Left lobe of liver (tissue), 2 donors: ENCODE data around the gene ACTR2. TPM values are rescaled to one million over a fixed set of nuclear protein-coding genes. Genes with fewer than 3 reads are reported as not detected.

Experiments
- ATAC-seq: fragments of 200-7000 bp; cut with Tn5 transposase; one replicate; pipeline ENCODE4 v1.9.1; 2020; ENCODE audit warnings: mild to moderate bottlenecking, moderate library complexity
- DNase-seq: peaks from one replicate; pipeline ENCODE4 v3.0.0-alpha.2; 2020; ENCODE audit warnings: low spot score
- total RNA-seq: library from RNA; stranded (reverse); gene quantifications from one replicate; pipeline ENCODE4 v1.2.1, GENCODE V29; 2021
- donor health status: DM: no; HTN: no; CAD: no; lungs with moderate emphysema.
- donor health status: DM: no; HTN: yes; CAD: no.

Gene ACTR2
- total RNA-seq, 1 donor from 2014 or later, result 63.8 TPM

DNA sequence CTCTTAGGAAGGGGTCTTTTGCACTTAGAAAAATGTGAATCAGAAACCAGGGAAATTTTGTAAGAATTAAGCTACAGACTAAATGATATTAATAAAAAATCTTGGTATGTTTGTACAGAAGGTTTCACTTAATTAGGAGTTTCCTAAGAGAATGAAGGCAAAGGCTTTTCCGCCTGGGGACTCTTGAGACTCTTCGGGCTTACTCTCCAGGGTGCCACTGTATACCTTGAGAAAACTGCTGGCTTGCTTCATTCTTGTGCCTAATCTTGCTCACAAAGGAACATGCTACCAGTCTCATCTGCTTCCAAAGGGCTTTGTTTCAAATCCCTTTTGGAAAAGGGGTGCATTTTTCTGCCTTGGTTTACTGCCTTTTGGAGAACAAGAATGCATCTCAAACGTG lies 49.5 kb downstream of the ACTR2 start:
- ATAC-seq (no peak), DNase-seq (no peak)

GRCh38 chr2:65277791-65278483 lies 50.3 kb downstream of the ACTR2 start:
- no peak for DNase-seq
- peak; percentile 21 for ATAC-seq

DNA sequence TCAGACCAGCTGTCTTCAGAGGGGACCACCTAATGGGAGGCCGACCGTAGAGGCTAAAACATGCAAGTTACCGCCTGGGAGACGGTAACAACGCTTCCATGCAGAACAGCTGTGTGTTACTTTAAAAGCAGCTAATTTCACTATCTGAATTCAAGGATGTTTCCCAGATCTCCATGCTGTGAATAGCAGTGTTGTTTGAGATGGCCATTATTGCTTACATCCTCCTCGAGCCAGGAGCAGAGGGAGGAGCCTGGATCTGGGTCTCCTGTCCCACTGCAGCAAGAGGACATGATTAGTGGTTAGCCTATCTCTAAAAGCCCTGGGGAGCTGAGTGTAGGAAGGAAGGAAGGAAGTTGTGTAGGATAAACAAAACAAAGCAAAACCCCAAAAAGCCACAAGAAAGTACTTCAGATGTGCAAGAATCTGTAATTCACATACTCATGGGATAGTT lies 50.9 kb downstream of the ACTR2 start:
- DNase-seq, result no peak
- peak; percentile 61 for ATAC-seq

DNA sequence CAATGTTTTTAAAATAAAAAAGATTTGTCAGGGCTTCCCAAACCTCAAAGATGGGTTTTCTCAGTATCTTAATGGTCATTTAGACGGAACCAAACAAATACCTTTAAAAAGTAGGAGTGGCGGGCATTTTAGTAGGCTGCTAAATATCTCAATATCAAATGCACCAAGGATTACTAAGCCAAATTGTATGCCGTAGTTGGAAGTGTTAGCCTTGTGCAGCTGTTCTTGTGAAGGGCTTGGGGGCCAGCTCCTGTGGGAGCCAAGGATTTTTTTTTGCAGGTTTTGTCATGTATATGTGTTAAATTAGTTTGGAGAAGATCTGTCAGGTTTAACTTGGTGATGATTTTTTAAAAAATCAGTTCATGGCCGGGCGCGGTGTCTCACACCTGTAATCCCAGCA lies 52.1 kb downstream of the ACTR2 start:
- ATAC-seq (no peak), DNase-seq (no peak)

DNA sequence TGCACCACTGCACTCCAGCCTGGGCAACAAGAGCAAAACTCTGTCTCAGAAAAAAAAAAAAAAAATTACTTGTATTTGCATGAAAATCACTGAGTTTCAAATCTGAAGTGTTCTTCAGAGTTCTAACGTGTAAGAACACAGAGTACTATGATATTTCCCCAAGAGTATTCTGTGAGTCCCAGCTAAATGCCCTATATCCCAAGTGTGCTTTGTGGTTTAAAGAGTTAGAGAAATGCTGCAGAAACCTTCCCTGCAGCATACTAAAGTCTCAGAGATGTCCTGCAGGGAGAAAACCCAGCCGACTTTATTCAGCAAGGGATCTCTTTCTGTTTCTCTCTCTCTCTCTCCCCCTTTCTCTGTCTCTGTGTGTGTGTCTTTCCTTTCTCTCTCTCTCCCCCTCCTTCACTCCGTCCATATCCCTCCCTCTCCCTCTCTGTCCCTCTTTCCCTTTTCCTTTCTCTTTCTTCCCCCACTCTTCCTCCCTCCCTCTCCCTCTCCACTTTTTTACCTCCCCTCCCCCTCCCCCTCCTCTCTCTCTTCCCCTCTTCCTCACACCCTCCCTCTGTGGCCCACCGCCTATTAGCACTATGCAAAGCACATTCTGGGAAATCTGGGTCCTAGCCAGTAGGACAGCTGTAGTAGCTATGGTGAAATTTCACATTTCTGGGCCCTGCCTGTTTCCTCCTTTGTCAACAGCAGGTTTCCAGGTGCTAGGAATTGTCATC lies 54.2 kb downstream of the ACTR2 start:
- ATAC-seq (peak; percentile 17), DNase-seq (no peak)

GRCh38 chr2:65282477-65283053 lies 54.9 kb downstream of the ACTR2 start:
- no peak for ATAC-seq
- no peak for DNase-seq

DNA sequence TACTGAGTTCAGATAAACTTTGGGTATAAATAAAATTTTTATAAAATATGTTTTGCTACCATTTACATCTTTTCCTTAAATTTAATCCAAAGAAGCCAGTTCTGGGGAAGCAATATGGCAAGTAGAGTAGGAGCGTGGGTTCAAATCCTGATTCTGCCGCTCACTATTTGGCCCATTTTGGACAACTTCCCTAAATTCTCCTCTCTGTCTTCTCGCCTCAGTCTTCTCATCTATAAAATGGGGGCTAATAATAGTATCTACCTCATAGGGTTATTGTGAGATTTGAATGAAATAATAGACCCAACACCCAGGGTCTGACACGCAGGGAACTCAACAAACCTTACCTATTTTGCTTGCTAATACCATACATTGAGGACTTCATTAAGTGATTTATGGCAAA lies 59.7 kb downstream of the ACTR2 start:
- ATAC-seq, result no peak
- DNase-seq, result no peak

DNA sequence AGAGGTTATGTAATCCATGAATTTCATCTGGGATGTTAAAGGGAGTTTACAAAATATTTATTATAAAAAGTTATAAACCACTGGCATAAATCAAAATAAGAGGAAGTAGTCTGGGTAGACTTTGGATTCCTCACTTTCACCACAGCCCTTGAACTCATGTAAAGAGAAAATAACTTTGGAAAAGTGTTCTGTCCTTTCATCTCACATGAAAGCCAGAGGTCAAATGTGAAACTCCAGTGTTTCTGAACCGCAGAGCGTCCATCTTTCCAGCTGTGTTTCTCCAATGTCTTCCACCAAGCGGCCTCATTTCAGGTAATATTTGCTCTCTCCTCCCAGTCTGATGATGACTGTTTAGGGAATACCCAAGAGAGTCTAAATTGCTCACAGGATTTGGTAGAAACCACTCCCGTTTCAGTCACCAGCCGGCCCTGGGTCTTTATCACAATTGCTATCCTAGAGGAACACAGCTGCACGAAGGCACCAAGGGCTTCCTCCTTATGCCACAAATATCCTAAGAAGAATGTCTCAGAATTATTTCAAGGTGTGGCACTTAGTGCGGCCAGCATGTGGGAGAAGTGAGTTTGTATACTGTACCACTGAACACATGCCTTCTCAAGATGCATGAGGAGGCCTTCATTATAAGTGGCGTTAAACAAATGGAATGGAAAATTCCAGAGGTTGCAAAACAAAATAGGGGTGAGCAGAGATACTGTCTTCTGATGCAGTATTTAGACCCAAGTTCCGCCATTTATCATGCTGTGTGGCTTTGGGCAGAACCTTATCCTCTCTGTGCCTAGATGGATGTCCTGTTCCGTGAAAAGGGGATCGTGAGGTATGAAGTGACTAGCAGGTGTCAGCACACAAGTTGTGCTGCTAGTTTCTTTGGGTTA lies 63.8 kb downstream of the ACTR2 start:
- ATAC-seq (no peak), DNase-seq (no peak)

DNA sequence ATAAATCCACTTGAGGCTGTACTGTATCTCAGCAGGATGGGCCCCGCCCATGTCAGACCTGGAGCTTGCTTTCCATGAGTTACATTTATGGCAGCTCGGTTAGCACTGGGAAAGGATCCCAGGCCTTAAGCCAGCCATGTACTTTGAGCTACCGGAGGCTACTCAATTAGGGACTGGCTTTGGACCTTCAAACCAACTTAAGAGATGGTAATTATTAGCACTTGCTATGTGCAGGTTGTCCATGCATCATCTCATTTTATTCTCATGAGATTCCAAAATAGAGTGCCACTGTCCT lies 64.4 kb downstream of the ACTR2 start:
- DNase-seq, result no peak
- ATAC-seq, result no peak

- DNase-seq, result no peak
- no peak for ATAC-seq
Measured at GRCh38 chr2:65292461-65293011, 64.9 kb downstream of the ACTR2 start.

- no peak for DNase-seq
- no peak for ATAC-seq
Measured at GRCh38 chr2:65293376-65293775, 65.7 kb downstream of the ACTR2 start.

- no peak for DNase-seq
- ATAC-seq, result no peak
Measured at GRCh38 chr2:65294136-65294535, 66.5 kb downstream of the ACTR2 start.

DNA sequence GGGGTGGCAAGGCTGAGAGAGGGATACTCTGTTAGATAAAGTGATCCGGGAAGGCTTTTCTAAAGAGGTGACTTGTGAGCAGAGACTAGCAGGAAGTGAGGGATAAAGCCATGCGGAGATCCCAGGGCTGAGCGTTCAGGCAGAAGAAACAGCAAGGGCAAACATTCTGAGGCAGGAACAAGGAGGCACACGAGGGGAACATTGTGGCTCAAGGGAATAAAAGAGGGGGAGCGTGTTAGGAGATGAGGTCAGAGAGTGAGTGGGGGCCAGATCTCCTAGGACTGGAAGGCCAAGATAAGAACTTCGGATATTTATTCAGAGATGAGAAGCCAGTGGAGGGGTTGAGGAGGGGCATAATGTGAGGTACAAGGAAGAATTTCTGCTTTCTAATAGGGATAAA lies 67.1 kb downstream of the ACTR2 start:
- ATAC-seq (no peak), DNase-seq (no peak)

DNA sequence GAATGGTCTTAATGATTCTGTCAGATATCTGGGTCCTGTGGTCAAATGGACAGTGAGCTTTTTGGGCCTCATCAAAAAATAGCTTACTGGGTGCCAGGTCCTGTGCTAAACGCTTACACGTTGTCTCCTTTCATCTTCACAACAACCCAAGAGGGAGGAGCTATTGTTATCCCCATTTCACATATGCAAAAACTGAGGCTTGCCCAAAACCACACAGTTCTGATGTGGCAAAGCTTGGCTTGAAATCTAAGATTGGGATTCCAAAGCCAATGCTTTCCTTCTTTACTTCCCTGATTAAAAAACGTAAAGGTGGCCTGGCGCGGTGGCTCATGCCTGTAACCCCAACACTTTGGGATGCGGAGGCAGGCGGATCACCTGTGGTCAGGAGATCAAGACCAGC lies 69.3 kb downstream of the ACTR2 start:
- ATAC-seq, result no peak
- no peak for DNase-seq

DNA sequence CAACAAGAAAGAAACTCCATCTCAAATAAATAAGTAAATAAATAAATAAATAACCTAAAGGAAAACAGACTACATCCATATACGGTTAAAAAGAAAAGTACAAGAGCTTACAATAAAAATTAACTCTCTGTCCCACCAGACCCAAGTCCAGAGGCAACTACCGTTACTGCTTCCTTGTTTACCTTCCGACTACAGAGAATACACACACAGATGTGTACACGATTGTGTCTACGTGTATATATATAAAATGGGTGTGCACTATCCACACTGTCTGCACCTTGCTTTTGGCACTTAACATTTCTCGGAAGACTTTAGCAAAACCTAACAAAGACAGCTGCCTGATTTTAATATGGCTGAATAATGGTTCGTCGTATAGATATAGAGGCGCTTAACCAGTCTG lies 69.9 kb downstream of the ACTR2 start:
- ATAC-seq, result no peak
- no peak for DNase-seq

DNA sequence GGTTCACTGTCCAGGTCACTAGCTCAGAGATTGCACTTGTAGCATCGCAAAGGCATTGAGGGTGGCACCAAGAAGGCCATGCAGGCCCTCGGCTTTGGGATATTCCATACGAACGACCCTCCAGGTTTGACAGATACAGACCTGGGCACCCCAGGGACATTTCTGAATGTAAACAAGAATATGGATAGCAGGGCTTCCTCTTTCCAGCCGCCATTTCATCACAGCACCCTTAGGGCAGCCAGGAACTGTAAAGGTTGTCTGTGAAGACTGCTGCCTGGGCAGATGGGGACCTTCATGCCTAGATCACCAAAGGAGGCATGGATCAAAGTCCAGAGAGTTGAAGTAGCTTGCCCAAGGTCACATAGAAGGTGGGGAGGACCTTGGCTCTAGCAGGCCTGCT lies 70.5 kb downstream of the ACTR2 start:
- no peak for DNase-seq
- ATAC-seq, result no peak

DNA sequence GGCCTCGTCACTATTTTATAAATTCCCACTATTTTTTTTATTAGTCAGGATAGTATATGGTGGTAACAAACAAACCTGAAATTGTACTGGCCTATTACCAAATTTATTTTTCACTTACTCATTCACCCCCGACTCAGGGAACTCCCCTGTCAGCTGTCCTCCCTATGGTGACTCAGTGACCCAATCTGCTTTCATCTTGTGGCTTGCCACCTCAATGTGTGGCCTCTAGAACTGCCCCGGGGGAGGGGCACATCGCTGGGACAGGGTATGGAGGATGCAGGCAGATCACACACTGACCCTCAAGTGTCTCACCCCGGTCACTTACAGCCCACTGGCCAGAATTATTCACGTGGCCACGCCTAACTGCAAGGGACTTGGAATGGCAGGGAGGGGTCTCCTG lies 71.6 kb downstream of the ACTR2 start:
- DNase-seq (no peak), ATAC-seq (no peak)

- no peak for ATAC-seq
- DNase-seq, result no peak
Measured at GRCh38 chr2:65300134-65300760, 72.6 kb downstream of the ACTR2 start.

DNA sequence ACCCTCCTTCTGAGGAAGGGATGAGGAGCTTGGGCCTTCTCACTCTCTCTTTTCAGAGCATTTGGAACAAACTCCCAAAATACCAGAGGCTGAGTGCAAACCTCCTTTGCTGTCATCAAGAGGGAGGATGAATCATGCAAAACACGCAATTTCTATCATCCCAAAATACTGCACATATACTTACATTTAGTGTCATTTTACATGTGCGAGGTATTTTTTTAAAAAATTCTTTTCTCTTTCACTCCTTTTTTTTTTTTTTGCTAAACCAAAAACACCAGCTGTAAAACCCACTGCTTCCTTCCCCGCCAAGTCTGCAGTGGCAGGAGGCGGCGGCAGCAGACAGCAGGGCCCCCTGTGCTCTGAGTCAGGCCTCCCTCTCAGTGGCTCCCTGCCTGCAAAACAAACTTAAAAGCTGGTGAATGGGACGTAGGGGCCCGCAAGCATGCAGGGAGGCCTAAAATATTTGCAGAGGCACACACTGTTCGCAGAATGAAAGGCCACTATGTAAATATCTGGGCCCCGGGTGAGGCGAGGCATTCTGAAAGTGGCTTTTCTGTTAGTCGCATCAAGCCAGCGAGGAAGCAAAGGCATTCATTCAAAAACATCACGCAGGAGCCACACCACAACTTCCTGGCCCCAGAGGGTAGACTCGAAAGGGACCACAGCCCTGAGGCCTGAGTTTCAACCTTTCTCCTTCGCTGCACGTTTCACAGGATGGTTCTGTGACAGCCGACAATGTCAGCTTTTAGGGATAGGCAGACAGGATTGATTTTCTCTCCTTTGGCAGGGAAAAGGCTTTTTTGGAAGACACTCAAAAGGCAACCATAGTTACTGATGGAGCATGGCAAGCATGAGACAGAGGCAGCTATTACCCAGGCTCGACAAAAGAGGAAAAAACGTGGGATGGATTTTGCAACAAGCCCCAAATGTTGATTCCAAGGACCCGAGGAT lies 73.4 kb downstream of the ACTR2 start:
- ATAC-seq (peak; percentile 19), DNase-seq (no peak)

DNA sequence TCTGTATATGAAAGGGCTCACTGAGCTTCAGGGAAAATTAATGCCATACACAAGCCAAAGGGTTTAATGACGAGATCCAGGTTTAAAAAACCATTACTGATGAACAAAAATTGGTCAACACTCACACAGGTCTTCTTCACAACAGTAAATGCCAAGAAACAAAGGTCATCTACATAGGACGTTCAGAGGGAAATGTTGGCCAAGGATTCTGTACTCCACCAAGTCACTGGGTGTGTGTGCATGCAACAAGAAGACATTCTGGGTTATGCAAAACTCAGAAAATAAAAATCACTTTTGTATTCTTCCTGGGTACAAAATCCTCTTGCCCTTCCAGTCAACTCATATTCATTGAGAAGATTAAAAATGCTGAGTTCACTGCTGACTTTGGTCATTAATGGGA lies 78.3 kb downstream of the ACTR2 start:
- ATAC-seq (peak; percentile 67), DNase-seq (no peak)
